Measurements from ENCODE around the gene RAB4A.

DNA sequence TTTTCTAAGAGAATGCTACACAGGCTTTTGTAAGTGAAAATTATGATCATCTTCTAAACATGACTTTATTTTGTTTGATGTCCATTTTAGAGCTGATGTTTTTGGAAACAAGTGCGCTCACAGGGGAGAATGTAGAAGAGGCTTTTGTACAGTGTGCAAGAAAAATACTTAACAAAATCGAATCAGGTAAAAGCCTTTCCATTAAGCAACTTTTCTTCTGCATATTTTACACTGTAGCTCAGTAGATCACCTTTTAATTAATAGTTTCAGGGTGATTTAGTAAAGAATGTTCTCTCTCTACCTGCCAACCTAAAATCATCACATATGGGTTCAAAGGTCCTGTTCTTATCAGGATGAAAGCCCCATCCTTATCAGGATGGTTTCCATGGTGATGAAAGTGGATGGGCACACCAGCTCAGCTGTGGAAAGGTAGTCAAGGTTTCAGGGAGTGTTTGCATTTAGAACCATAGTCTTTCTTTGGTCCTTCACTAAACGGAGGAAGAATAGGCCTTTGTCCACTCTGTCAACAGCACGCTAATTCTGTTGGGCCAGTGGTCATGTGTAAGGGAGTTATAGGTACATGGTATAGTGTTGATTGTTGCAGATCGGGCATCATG lies 28.1 kb downstream of the RAB4A start:
- TF ChIP-seq CTCF (IDR thresholded peaks at IDR 0.05; ENCODE audit: low read depth, low read length), result no peak
- TF ChIP-seq POLR2A (IDR thresholded peaks at IDR 0.05; ENCODE audit: extremely low read depth, insufficient read length), result no peak
- TF ChIP-seq MYC (IDR thresholded peaks at IDR 0.05; ENCODE audit: low read depth, low read length), result no peak
